NCI-H345 treated with DMSO at 0.1 percent for 48 hours (cell line): ENCODE results near the gene MAP4K3.
"Not testable (repeated sequence)": the region's sequence is repeated elsewhere in the genome, so short reads cannot be mapped to it uniquely, and the experiment has no call there.

Experiments used
- DNase-seq: peaks from one replicate; lab custom pipeline; 2025; ENCODE audit not compliant: unreplicated experiment; lab: John Stamatoyannopoulos, UW

The MAP4K3 gene

DNA sequence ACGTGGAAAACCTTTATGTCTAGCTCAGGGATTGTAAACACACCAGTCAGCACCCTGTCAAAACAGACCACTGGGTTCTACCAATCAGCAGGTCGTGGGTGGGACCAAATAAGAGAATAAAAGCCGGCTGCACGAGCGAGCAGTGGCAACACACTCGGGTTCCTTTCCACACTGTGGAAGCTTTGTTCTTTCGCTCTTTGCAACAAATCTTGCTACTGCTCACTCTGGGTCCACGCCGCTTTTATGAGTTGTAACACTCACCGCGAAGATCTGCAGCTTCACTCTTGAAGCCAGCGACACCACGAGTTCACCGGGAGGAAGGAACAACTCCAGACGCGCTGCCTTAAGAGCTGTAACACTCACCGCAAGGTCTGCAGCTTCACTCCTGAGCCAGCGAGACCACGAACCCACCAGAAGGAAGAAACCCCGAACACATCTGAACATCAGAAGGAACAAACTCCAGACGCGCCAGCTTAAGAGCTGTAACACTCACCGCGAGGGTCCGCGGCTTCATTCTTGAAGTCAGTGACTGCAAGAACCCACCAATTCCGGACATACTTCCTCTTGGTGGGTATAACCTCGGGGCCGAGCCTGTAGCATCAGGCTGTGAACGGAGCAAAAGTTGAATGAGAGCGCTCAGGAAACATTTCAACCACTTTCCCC, 192.0 kb downstream of the MAP4K3 start:
- DNase-seq, result not testable (repeated sequence)

DNA sequence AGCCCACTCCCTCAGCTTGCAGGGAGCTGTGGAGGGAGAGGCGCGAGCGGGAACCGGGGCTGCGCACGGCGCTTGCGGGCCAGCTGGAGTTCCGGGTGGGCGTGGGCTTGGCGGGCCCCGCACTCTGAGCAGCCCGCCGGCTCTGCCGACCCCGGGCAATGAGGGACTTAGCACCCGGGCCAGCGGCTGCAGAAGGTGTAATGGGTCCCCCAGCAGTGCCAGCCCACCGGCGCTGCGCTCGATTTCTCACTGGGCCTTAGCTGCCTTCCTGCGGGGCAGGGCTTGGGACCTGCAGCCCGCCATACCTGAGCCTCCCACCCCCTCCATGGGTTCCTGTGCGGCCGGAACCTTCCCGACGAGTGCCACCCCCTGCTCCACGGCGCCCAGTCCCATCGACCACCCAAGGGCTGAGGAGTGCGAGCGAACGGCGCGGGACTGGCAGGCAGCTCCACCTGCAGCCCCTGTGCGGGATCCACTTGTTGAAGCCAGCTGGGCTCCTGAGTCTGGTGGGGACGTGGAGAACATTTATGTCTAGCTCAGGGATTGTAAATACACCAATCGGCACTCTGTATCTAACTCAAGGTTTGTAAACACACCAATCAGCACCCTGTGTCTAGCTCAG, 192.7 kb downstream of the MAP4K3 start:
- DNase-seq, result not testable (repeated sequence)

DNA sequence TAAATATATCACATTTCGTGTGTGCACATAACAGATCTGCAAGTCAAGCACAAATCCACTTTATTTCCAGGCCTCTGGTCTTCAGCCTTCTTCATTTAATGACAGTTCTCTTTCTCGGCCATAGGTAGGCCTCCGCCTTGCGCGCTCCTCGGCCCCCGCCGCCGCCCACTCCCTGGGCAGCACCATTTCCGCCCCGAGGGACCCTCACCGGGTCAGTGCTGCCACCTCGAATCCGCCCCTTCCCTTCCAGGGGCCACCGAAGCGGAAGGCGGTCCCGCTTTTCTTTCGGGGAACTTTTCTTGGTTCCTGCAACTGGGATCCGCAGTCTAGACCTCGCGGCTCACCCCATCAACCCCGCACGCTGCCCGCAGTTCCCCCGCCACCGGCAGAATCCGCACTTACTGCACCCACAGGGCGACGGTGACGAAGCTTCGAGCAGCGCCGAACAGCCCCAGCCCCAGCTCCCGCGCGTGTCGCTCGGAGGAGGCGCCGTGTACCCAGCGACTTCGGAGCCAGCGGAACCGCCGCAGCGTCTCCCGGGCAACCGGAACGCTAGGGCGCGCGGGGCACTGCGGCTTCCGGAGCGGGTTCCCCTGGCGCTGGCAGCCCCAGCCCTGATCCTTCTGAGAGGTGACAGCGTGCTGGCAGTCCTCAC, 193.5 kb downstream of the MAP4K3 start, which contains the start of gene CDKL4:
Gene CDKL4, minus strand, starts transcription at position 502 of the 655 bp plus-strand sequence.
- DNase-seq, result no peak

DNA sequence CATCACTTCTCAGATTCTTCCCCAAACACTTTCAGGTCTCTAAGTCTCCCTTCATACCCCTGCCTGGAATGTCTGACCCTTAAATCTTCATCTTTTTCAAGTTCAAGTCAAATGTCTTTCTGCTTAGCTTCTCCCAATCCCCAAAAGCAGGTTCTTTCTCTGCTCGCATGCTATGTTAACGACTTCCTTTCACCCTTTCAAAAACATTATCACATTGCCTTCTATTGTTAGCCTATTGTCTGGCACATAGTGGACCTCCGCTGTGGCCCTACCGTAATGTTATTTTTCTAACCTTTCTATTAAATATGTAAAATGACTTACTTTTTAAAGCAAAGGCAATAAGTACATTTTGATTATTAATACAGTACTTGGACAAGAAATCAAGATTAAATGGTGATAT, 195.5 kb downstream of the MAP4K3 start:
- DNase-seq, result no peak

DNA sequence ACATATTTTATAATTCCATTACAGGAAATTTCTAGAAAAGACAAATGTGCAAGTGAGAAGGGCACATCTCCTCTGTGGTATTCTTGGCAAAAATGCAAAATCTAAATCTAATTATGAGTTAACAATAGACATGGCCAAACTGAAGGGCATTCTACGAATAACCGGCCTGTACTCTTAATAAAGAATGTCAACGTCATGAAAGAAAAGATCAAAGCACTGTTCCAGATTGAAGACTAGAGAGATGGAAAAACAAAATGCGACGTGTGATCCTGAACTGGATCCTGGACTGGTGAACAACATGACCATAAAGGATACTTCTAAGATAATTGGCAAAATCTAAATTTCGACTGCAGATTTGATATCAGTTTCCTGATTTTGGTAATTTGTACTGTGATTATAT, 196.3 kb downstream of the MAP4K3 start:
- DNase-seq, result no peak

DNA sequence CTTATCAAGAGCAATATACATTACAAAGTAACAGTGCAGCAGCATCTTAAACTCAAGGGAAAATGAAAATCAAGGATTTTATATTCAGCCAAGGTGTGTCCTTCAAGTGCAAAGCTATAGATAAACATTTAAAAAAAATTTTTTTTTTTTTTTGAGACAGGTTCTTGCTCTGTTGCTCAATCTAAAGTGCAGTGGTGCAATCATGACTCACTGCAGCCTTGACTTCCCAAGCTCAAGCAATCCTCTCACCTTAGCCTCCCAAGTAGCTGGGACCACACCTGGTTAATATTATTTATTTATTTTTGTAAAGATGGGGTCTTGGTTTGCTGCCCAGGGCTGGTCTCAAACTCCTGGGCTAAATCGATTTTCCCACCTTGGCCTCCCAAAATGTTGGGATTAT, 202.3 kb downstream of the MAP4K3 start:
- no peak for DNase-seq

DNA sequence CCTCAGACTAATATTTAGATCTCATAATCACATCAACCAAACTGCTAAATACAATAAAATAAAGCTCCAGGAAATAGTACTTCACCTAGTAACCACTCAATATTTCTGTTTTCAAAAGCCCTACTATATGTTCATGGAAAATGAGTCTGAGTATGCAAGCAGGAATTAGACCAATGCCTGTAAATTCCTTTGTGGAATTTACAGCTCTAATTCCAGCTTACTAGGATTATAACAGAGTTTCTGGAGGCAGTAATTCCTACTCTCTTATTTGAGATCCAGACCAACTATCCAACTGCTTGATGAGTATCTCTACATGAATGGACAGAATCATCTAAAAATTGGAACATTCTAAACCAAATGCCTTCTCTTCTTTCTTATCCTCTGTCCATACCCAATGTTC, 204.9 kb downstream of the MAP4K3 start:
- no peak for DNase-seq

DNA sequence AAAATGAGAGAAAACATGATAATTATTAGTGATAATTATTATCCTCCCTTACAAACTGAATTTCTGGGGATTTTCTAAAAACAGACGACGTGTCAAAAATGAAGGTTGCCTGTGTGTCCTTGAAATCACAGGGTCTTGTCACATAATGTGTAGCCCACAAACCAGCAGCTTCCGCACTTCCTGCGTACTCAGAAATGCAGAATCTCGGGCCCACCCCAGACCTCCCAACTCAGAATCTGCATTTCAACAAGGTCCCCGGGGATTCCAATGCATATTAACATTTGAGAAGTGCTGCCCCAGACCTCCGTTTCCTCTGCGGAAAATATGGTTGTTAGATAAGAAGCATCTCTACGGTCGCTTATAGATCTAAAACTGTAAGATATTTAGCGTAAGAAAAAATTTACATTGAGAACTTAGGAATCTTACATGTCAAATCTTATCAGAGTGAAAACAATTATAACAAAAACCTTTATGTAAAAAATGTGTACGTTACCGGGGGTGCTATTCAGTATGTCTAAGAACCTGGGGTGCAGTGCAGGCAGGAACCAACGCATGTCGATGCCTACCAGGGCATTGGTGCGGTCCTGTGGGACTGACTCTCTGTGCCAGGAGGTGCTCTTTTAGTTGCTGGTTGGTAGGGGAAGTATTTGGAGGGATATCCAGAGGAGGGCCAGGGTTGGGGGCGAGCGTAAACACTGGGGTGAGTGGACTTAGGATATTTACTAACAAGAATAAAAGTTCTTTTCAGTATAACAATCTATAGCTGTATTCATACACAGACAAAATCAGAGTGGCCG, 208.5 kb downstream of the MAP4K3 start:
- no peak for DNase-seq

DNA sequence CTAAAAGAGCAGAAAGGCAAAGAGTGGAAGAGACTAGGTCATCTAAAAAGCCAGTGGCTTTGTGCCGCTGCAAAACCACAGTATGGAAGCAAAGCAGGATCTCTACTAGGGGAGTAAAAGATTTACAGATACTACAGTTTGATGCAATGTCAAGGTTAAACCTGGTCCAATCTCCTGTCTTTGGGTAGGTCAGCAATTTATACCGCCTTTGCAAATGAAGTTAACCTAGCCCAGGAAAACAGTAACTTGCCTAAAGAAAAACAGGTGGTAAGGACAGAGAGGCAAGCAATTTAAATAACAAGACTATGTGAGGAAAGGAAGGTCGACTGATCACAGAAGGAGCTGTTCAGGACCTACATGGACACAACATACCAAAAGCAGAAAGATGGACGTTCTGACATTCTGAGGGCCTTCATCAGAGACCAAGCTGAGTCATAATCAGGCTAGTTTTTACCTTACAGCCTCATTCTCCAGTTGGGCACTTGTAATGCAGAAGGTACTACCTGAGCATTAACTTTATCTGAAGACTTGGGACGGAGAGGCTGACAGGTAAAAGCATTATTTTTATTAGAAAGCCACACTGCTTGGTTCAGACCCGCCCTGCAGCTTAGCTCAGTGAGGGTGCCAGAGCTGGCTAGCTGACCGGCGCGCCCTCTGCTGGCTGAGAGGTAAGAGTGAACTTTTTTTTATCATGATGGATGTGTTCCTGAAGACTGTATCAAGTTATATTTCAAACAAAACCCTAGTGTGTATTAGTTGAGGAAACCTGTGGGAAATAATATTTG, 209.3 kb downstream of the MAP4K3 start:
- peak; percentile 43 for DNase-seq

DNA sequence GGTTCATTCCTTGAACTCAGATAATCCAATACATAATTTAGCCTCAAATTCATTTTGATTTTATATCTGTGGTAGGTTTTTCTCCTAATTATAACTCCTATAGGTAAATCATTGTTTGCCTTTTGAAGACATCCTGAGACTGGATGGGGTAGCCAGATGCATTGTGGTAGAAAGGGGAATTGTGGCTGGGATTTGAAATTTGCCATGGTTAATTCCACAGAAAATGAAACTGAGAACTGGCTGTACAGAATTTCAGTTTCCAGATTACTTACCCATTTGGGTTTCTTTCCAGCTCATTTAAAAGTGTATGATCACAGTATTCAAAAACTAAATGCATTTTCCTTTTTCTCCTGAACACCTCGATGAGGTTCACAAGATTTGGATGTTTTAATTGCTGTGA, 211.5 kb downstream of the MAP4K3 start:
- no peak for DNase-seq

DNA sequence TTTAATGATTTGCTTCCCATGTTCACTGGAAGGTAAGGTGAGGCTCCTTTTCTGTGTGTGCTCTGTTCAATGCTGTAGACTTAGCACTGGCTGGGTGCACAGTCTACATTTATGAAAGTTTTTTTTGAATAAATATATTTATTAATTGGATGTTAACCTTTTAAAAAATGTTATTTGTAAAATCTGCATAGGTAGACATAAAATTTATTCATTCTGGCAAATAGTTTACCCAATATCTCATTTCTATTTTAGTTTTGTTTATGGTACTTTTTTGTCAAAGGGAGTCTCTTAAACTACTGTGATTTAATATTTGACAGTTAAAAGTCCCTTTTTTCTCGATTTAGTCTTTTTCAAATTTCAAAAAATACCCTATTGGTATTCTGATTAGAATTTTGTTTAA, 213.2 kb downstream of the MAP4K3 start:
- no peak for DNase-seq

DNA sequence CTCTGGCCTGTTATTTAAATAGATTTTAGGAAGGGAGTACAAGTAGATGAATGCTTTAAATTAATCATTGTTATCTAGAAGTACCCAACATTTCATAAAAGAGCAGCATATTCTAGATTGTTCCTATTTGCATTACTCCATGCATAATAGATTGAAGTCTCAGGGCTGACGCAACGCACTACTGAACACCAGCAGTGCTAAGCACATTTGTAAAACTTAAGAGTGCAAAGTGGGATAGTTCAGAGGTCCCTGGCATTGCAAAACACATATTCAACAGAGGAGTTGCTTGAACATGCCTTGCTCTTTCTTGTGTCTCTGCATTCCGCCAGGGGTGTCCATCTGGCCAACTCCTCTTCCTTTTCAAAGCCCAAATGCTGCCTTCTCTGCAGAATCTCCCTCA, 215.6 kb downstream of the MAP4K3 start:
- DNase-seq, result no peak

DNA sequence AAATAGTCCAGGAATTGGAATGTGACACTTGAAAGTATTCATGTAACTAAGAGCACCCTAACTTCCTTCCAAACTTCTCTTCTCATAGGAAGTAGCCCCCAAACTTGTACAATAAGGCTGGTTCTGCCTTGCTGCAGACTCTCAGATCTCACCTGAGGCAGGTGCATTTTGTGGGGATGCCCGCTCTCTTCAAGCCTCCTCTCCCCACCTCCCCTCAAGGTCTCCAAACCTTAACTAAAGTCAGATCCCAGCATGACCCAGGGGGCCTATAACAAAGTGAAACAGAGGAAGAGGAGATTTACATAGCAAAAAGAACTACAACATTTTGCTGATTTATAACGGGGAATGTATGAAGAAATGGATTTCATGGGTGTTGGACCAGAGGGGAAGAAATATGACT, 216.9 kb downstream of the MAP4K3 start:
- DNase-seq, result no peak

DNA sequence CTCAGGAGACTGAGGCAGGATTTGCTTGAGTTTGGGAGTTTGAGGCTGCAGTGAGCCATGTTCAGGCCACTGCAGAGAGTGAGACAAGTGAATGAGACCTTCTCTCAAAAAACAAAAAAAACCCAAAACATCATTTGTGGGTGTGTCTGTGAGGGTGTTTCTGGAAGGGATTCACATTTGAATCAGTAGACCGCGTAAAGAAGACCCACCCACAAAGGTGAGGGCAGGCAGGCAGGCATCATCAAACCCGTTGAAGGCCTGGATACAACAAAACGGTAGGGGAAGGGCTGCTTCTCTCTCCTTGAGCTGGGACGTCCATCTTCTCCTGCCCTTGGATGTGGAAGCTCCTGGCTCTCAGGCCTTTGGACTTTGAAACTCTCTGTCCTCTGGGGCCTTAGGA, 218.7 kb downstream of the MAP4K3 start:
- no peak for DNase-seq

DNA sequence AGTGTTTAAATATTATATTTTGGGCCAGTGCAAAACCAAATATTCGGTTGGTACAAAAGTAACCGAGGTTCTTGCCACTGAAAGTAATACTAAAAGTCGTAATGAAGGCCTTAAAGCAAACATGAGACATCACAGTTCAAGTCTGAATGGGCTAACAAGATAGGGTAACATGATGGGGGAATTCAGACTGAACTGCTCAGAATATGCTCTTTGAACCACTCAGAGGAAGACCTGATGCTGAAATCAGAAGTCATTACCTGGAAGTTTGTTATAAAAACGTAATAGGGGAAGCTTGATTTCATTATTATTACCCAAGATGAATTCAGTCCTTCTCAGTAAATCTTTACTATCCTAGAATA, 219.9 kb downstream of the MAP4K3 start:
- DNase-seq, result no peak

DNA sequence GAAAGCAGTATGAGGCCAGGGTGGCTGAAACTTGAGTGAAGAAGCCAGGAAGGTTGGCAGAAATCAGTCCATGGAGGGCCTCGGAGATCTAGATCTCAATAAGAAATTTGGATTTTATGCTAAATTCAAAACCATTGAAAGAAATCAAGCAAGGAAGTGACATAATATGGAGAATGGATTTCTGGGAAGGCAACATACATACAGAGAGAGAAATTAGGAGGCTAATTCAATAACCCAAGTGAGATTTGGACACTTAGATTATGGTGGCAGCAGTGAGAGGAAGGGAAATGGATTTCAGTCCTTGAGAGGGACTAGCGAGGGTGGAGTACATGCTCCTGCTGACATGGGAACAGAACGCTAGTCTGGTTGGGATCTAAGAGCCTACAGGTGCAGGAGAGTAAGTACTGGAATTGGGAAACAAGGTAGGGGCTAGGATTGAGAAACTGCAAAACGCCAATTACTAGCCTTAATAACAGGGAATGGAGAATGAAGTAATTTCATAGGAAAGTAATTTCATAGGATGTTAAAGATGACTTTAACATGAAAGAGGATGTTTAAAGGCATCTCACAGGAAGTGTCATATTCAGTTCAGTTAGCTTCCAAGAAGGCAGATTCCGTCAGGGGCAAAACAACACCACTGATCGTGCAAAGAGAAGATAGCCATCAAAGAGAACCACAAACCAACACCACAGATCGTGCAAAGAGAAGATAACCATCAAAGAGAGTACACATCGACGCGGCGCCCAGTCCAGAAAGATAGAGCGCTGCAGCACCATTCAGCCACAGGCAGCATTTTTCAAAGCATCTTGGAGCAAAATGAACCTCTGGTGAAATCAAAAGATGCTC, 220.5 kb downstream of the MAP4K3 start:
- no peak for DNase-seq

DNA sequence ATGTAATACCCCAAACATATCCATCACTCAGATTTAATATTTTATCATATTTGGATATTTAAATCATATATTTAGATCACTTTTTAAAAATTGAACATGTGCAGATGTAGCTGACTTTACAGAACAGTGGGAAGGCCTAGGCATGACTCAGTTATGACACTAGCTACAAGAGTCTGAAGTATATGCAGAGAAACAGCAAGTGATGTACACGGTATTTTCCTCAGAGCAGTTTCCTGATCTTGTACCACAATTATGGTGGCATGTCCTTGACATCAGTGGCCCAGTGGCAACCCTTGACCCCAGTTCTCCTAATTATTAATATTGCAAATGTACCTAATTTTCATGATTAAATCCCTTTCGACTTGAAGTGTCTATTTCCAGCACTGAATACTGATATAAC, 221.5 kb downstream of the MAP4K3 start:
- DNase-seq, result no peak

DNA sequence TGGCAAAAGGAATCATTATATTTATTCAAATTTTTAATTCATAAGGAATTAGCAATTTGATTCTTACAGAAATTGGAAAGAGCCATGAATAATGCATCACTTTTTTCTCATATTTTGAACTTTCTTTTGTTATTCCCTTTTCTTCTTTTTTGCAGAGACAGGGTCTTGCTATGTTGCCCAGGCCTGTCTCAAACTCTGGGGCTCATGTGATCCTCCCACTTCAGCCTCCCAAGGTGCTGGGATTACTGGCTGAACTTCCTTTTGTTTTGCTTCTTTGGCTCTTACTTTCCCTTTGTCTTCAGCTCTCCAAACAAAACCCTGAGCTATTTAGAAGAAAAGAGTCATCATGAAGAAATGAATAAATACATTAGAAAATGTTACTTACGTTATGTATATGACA, 224.1 kb downstream of the MAP4K3 start:
- no peak for DNase-seq

DNA sequence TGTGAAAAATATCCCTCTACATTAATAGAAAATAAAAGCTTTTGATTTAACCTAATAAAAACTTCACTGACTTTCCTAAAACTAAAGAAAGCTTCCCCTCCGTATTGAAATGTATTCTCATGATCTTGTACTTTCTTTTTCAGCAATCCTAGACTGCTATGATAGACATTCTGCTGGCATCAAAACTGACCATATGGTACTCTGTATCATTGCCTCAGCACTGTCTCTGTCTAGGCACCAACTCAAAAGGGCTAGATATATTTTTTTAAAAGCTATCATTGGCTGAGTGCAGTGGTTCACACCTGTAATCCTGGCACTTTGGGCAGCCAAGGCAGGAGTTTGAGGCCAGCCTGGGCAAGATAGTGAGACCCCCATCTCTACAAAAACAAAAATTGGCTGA, 226.2 kb downstream of the MAP4K3 start:
- no peak for DNase-seq

DNA sequence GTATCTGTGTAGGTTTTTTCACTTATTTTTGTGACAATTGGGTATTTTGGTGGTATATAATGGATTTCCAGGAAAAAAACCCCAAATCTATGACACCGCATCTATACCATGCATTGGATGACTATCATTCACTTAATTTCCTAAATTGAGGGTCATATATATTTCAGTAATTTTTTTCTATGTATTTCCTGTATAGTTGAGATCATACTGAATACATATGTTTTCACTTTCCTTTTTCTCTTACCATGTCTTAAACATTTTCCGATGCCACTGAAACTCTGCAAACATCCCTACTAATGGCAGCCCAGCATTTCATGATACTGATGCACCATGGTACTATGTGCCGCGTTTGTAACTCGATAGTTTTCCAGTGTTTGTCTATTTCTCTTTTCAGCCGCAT, 233.7 kb downstream of the MAP4K3 start:
- DNase-seq, result no peak
